Osteoblast (primary cell): ENCODE measurements around the gene CDCA8. TPM values are rescaled to one million over a fixed set of nuclear protein-coding genes. Genes with fewer than 3 reads are reported as not detected.

Experiments
- DNase-seq: peaks from one replicate; pipeline ENCODE4 v3.0.0; 2011; ENCODE audit warnings: low spot score, mixed read lengths; ENCODE audit not compliant: insufficient read length; ENCODE audit errors: missing footprints
- H2AFZ ChIP-seq: 2 replicates; pipeline ENCODE4 v1.6.0; 2011; ENCODE audit warnings: mild to moderate bottlenecking, low read length
- H3K27ac ChIP-seq: 2 replicates; pipeline ENCODE4 v1.5.1; 2011; ENCODE audit warnings: mild to moderate bottlenecking, low read depth, low read length, moderate library complexity
- H3K27me3 ChIP-seq: 2 replicates; pipeline ENCODE4 v1.6.0; 2012; ENCODE audit warnings: mild to moderate bottlenecking, control low read depth, inconsistent platforms, low read length, moderate library complexity; ENCODE audit not compliant: insufficient read depth
- H3K36me3 ChIP-seq: 2 replicates; pipeline ENCODE4 v1.5.1; 2011; ENCODE audit warnings: mild to moderate bottlenecking, low read length, control low read depth, moderate library complexity; ENCODE audit not compliant: insufficient read depth
- H3K4me1 ChIP-seq: 2 replicates; pipeline ENCODE4 v1.5.1; 2011; ENCODE audit warnings: mild to moderate bottlenecking, low read length, control low read depth, moderate library complexity; ENCODE audit not compliant: insufficient read depth
- H3K4me2 ChIP-seq: 2 replicates; pipeline ENCODE4 v1.6.0; 2011; ENCODE audit warnings: mild to moderate bottlenecking, low read length; ENCODE audit not compliant: insufficient read depth
- H3K4me3 ChIP-seq: fragments of 200-600 bp; sonication (generic); 3 replicates; pipeline ENCODE4 v1.5.1; 2012; ENCODE audit warnings: mild to moderate bottlenecking, low read length, inconsistent platforms; ENCODE audit not compliant: insufficient read depth
- H3K79me2 ChIP-seq: 2 replicates; pipeline ENCODE4 v1.6.0; 2012; ENCODE audit warnings: mild to moderate bottlenecking, low read length, control low read depth, inconsistent platforms; ENCODE audit not compliant: insufficient read depth
- H3K9me3 ChIP-seq: 2 replicates; pipeline ENCODE4 v1.5.1; 2011; ENCODE audit warnings: low read depth, low read length, control low read depth
- H4K20me1 ChIP-seq: 2 replicates; pipeline ENCODE4 v1.6.0; 2012; ENCODE audit warnings: mild to moderate bottlenecking, low read length, control low read depth; ENCODE audit not compliant: insufficient read depth
- CTCF ChIP-seq: IDR thresholded peaks from 2 replicates; pipeline ENCODE4 v1.5.1; 2011; ENCODE audit warnings: mild to moderate bottlenecking, low read depth, low read length, moderate library complexity; ENCODE audit errors: extremely low read depth
- total RNA-seq: library from RNA; depleted of rRNA; stranded (reverse); fragments of >200 nt; gene quantifications from 2 replicates; pipeline ENCODE4 v1.2.3, GENCODE V29; 2012

The CDCA8 gene
- total RNA-seq, 1 donor, result 1.8 TPM

DNA sequence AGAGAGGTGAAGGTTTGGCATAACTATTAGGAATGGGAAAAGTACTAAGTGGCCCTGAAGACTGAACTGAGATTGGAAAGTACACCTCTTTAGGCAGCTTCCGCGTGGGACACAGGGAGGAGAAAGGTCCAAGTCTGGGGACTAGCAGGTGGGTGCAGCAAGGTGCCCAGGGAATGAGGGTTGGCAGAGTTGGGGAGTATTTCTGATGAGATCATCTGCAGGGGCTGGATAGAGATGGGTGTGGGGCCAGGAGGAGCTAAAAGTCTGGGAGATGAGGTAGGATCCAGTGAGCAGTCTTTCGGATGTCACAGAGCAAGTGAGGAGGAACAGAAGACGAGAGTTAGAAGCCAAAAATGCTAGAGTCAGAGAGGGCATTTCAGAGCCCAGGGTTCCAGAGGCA lies 36.1 kb downstream of the CDCA8 start:
- no peak for TF ChIP-seq CTCF
- no peak overlapping the region for H3K27ac ChIP-seq
- peaks cover 3% of the 10 kb centered on the region for H4K20me1 ChIP-seq
- no peak overlapping the region for H2AFZ ChIP-seq
- H3K9me3 ChIP-seq, result no peaks in the 10 kb centered on the region
- H3K36me3 ChIP-seq, result no peaks in the 10 kb centered on the region
- H3K4me2 ChIP-seq, result no peak overlapping the region
- H3K79me2 ChIP-seq, result no peaks in the 10 kb centered on the region
- no peak for DNase-seq
- H3K4me3 ChIP-seq, result no peak overlapping the region
- H3K4me1 ChIP-seq, result peaks cover 8% of the 10 kb centered on the region
- peaks cover 49% of the 10 kb centered on the region for H3K27me3 ChIP-seq

DNA sequence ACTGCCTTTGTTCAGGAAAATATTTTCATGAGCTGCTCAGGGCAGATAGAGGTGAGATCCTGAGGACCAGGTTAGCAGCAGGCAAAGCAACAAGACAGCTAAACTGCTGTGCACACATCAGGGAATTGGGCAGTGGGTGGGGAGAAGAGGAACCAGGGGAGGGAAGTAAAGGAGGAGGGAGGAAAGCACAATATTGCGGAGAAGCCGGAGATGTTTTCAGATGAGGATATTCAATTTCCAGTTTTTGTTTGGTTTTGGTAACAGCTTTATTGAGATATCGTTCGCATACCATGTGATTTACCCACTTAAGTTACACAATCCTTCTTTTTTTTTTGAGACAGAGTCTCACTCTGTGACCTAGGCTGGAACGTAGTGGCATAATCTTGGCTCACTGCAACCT lies 38.1 kb downstream of the CDCA8 start:
- peak; percentile 65 for DNase-seq
- no peak for TF ChIP-seq CTCF
- Histone ChIP-seq H3K27ac (no peak overlapping the region), H2AFZ (no peak overlapping the region), H3K9me3 (no peaks in the 10 kb centered on the region), H3K36me3 (no peaks in the 10 kb centered on the region), H3K27me3 (peaks cover 53% of the 10 kb centered on the region), H3K4me1 (no peaks in the 10 kb centered on the region), H3K79me2 (no peaks in the 10 kb centered on the region), H3K4me3 (no peak overlapping the region), H3K4me2 (no peak overlapping the region), H4K20me1 (peaks cover 3% of the 10 kb centered on the region)

DNA sequence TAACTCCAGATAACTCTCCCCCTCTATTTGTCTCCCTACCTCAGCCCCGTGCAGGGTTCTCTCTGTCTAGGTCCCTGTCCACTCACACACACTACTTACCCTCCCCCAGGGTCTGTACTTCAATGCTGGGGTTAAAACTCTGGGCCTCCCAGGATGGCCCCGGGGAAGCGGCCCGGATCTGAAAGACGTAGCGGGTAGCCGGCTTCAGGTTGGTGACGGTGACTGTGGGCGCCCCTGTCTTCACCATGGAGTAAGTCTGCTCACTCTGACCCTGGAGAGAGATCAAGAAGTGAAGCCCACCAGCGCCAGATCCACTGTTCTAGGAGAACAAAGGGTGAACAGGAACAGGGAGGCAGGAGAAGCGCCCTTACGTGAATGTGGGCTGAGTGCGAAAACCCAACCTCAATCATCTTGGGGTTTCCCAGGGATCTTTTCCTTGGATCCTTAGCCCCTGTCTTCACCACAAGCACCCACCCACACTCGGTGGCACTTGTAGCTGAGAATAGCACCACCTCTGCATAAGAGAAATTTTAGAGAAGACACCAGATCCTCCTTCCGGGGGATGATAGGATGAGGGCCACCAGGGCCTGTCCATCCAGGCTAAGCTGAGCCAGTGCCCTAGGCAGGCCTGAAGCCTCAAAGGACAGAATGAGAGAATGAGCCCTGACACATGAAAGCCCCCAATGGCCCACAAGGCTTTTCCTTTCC lies 39.1 kb downstream of the CDCA8 start:
- Histone ChIP-seq H2AFZ (no peak overlapping the region), H3K27ac (no peak overlapping the region), H4K20me1 (no peaks in the 10 kb centered on the region), H3K36me3 (no peaks in the 10 kb centered on the region), H3K4me1 (no peaks in the 10 kb centered on the region), H3K79me2 (no peaks in the 10 kb centered on the region), H3K9me3 (no peaks in the 10 kb centered on the region), H3K4me2 (no peak overlapping the region), H3K27me3 (peaks cover 49% of the 10 kb centered on the region), H3K4me3 (no peak overlapping the region)
- TF ChIP-seq CTCF, result no peak
- peak; percentile 65 for DNase-seq

DNA sequence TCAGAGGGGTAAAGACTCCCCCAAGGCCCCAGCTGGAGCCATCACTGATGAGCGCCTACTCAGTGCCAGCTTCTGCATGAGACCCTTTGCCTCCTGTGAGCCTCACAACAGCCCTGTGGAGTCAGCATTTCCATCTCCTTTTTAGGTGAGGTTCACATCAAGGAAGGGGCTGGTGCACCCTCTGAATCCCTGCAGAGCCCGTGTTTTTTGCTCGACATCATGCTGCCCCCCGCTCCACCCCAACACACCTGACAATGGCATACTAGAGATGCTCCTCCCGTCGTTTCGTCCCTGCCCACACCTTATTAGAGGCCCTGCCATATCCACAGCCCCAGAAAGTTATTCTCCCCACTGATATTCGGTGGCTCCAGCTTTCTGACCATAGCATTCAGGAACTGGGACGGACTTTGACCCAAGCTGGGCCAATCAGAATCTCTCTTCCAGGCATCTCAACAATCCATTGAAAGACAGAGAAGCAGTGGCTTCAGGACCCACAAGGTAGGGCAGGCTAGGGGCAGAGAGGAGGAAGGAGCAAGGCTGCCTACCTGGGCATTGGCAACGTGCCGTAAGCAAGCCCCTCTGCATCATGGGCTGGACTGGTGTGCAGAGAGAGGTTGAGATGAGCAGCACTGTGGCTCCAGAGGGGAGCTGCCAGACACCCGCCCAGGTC lies 39.9 kb downstream of the CDCA8 start:
- Histone ChIP-seq H3K4me2 (no peak overlapping the region), H3K27ac (no peak overlapping the region), H3K4me3 (no peak overlapping the region), H3K36me3 (no peaks in the 10 kb centered on the region), H4K20me1 (no peaks in the 10 kb centered on the region), H3K4me1 (no peaks in the 10 kb centered on the region), H3K79me2 (no peaks in the 10 kb centered on the region), H2AFZ (no peak overlapping the region), H3K27me3 (peaks cover 45% of the 10 kb centered on the region), H3K9me3 (no peaks in the 10 kb centered on the region)
- DNase-seq, result peak; percentile 31
- no peak for TF ChIP-seq CTCF
